GM19468 (cell line): ENCODE results near the gene TOMM34.

Source experiments
- ATAC-seq: cut with Tn5 transposase; IDR thresholded peaks from one replicate; pipeline ENCODE4 v1.9.1; 2021; ENCODE audit warnings: mild to moderate bottlenecking, moderate library complexity, moderate number of reproducible peaks; ENCODE audit not compliant: unreplicated experiment; ENCODE audit errors: extremely low read depth

TOMM34 gene

DNA sequence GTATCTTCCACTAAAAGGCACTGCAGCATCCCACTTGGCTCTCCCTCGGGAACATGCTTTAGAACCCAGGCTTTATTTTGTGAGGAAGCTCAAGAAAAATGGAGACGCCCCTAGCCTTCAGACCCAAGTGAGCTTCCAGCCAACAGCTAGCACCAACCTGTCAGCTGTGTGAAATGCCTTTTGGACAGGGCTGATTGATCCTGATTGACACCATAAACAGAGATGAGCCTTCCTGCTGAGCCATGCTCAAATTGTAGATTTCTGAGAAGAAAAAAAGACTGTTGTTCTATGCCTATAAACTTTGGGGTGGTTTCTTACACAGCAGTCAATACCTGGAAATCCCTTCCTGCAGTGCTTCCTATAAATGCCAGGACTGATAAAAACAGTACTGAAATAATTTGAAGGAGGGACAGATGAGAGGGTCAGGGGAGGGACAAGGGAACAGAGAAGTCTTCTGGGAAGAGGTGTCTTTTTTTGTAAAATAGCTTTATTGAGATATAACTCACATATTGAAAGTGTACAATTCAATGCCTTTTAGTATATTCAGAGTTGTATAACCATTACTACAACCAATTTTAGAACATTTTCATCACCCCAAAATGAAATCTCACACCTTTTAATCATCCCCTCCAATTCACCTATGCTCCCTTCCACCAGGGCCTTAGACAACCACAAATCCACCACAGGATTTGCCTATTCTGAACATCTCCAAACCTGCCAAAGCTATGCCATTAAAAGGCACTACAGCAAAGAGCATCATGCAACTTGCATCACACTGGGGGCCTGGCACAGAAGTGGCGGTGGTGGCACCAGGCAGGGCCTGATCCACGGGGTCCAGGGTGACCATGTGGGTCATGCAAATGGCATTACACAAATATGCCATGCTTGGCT lies 3.4 kb upstream of the TOMM34 start:
- ATAC-seq = no peak

DNA sequence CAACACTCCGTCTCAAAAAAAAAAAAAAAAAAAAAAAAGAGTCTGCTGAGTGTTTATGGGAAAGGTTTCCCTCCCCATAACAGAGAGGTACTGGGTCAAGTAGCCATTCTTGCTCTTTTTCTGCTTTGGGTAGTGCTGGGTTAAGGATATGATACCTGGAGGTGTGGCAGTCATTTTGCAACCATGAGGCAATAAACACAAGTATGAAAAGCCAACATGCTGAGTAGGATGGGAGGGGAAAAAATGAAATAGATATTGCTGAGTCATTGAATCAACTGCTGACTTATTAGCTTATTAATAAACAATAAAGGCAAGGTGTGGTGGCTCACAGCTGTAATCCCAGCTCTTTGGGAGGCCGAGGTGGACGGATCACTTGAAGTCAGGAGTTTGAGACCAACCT lies 2.3 kb upstream of the TOMM34 start:
- no peak for ATAC-seq

DNA sequence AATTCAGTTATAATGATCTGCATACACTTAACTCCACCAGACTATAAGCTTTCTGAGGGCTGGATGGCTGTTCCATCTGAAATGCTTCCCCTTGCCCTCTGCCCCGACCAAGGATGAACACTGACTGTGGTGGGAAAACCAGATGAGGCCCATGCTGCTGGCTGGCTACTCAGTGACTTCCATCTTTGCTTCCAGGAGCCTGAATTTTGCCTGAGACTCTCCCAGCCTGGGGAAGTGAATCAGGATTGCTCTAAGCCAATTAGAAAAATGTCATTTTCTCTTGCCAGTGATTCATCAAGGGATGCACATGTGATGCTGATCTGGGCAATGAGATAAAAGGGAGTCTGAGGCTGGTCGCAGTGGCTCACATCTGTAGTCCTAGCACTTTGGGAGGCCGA lies 1.7 kb upstream of the TOMM34 start:
- ATAC-seq = no peak

DNA sequence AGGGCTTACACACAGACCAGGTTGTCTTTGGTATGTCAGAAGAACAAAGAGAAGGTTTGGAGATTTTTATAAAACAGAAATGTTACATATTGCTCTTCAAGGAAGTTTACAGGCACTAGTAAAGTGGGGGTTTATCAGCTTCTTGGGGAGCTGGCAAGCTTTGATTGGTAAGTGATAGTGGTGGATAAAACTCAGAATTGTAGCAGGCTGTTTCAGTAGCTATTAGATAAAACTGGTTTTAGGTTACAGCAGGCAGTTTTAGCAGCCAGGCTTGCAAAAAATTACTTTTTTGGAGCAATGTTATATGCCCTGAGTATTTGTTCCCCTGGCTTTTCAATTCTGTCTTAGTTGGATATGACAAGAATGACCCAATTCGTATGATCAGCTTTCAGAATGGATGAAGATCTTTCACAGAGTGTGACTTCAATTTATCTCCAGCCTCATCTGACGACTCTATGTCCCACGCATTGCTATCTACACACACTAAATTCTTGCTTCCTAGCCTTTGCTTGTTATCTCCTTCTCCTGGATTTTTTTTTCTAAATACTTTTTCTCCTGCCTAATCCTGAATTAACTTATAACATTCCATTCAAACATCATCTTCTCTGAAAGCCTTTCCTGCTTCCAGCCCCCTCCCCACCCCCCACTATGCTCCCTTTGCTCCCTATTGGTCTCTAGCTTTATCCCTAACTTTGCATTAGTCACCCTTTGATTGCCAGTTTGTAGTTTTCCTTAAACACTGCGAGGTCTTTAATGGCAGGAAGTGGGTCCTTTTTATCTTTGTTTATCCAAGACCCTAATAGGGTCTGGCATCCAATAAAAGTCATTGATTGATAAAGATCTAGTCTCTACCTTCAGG lies 1.0 kb upstream of the TOMM34 start:
- ATAC-seq = no peak

DNA sequence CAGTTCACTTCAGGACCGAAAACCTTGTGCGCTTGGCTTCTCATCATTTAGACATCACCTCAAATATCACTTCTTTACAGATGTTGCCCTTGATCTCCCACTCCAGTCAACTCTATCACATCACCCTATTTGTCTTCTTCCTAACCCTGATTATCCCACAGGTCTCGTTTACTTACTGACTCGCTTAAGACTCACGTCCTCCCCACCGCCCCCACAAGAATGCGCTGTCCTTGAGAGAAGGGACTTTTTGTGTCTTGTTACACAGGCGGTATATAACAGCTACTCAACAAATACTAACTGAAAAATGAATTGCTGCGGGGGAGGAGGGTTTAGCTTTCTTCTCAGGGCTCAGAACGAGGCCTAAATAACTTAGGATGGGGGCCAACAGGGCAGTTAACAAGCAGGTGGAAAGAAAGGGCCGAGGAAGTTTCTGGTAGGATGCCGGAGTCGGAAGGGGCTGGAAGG lies 527 bp downstream of the TOMM34 start:
- ATAC-seq = no peak

DNA sequence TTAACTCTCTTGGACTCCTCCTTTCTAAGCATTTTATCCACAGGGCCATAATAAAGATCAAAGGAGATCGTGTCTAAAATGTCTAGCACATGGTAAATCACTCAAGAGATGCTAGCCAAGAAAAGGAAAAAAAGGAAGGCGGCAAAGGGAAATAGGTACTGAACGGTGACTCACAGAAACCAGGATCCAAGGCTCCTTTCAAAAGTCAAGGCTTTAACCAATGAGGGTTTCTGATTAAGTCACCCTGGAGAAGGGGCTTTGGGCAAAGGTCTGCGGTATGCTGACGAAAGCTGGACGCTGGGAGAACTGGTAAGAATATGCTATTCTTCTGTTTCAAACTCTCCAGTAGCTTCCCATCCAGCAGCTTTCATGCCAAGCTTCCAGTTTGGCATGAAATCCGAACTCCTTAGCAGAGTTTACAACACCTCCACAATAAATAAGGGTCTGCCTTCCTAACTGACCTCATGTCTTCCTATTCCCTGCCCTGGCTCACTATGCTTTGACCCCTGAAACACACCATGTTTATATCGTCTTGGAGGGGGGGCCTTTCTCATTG lies 1.0 kb downstream of the TOMM34 start:
- ATAC-seq = no peak

DNA sequence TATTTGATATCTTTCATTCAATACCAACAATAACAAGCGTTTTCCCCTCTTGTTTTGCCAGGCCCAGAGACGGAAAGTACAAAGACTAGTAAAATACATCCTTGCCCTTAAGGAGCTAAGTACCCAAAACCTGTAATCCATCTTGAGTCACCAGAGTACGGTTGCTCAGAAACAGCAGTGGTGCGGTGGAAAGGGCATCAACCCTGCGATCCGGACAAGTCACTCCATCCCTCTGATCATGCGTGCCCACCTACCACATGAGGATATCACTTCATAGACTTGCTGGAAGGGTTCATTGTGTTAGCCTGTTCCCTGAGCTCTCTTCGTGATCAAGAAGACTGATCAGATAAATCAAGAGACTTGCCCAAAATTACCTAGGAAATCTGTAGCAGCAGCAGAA lies 1.9 kb downstream of the TOMM34 start:
- no peak for ATAC-seq

DNA sequence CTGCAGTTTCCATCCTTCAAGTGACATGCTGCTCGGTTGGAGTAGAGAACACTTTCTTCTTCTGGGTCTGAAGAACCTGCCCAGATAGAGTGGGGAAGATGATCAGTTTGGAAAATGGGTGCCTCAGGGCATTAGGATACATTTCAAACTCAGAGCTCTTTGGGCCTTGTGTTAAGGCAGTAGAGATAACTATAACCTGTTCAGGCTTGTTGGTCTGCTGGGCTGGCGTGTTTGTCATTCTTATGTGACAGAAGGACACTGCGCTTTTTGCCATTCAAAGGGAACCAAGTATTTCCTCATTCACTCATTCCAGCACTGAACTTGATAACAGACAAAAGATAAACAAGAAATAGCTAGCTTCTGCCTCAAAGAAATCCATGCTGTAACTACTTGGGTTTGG lies 3.8 kb downstream of the TOMM34 start:
- no peak for ATAC-seq

DNA sequence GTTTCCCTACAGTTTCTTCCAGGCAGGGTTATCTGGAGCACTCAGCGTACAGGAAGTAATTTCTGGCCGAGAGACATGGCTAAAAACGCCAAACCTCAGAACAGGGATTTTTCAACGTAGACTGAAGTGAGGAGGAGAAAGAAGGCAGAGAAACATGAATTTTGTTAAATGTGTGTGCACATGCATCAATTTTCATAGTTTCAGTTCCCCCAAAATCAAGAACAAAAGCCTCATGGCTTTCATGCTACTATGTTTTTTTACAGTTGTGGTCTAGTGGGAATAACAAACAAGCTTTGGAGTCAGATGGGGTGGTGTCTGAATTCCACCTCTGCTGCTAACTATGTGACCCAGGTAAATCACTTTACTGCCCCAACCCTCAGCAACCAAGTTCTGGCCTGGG lies 4.9 kb downstream of the TOMM34 start:
- no peak for ATAC-seq

DNA sequence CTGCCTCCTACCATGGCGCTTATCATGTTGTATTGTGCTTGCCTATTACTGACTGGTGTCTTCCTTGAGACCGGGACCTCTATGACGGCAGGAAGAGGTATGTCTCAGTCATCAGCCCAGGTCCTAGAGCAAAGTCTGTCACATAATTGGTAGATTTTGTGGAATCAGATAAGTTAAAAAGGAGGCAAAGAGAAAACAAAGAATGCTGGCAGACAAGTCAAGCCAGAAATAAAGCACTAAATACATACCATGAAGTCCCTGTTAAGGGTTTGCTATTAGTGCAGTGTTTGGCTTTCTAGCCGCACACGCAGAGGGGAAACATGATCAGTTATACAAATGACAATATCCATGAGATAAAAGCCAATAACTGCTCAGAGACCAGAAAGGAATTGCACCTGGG lies 6.0 kb downstream of the TOMM34 start:
- ATAC-seq = no peak

DNA sequence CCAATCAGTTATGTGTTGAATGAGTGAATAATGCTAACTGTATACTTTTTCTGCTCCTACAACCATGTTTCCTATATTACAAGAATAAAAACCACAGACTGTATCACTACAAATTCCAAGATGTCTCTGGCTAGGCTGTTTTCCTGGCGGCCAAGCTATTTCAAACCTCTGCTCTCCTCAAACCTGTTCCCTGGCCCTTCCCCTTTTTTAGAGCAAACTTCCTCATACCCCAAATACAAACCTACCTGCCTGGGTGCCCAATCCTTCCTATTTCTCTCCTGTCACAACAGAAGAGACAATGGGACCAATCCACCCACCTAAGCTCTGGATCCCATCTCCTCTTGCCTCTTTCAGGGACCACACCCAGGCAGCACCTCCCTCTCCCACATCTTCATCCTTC lies 7.5 kb downstream of the TOMM34 start:
- no peak for ATAC-seq

DNA sequence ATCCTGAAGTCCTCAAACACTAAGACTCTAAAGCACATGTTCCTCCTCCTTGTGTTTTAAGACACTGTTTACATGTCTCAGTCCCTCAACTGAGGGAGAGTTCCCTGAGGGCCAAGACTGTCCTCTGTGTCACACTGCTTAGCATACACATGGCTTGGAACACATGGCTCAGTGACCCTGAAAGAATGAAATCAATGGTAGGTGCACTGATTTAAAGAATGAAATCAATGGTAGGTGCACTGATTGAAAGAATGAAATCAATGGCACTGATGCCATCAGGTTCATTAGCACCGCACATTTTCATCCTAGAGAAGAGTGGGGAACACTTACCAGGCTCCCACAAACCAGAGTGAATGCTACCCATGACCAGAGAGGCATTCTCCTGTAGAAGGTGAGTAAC lies 9.8 kb downstream of the TOMM34 start:
- ATAC-seq = no peak

DNA sequence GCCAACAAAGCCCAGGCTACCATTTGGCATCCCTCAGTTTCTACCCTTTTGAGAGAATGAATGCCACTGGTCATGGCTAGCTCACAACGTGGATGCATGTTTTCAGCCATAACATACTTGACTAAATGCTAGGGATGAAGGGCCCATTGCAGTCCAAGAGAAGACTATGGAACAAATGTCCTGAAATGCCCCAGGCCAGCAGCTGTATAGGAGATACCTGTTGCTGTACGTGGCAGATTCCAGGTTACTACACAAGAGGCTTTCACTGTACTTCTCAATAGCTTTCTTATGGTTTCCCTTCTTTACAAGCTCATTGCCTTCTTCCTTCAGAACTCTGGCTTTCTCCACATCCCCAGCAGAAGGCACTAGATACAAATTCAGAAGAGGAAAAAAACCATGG lies 11.7 kb downstream of the TOMM34 start:
- no peak for ATAC-seq

DNA sequence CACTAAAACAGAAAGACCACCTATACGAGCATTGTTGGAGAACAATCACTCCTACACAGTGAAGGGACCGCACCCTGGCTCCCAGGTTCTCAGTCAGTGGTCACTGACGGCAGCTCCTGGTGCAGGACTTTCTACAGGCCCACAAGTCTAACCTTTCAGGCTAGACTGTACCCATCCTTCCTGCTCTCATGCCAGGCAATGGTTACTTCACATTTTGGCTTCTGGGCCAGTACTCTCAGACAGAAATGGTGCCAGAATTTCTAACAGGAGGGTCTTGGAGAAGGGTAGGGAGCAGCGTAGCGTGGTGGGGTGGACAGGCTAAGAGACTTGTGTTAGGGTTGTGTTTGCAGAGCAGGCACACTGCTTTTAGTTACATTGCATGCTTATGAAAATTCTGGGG lies 12.1 kb downstream of the TOMM34 start:
- no peak for ATAC-seq

DNA sequence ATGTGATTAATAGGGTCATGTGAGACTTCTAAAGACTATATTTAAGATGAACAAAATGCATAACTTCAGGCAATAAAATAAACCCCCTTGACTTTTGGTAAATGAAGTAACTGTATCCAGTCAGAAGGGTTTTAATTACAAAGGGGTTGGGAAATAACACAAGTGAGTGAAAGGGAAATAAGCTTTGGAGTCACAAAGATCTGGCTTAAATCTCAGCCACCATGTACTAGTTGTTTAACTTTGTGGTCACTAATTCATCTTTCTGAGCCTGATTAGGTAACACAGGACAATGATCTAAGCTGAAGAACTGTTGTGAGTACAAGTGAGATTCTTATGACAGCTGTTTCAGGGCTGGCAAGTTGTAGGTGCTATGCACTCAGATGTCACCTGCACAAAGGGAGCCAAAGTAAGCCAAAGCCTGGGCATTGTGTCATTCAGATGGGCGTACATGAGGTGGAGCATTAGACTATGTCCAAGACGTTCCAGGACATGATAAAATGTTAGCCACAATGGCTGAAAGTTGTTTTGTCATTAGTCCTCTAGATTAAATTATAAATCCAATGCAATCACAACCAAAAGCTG lies 13.8 kb downstream of the TOMM34 start:
- ATAC-seq = no peak

DNA sequence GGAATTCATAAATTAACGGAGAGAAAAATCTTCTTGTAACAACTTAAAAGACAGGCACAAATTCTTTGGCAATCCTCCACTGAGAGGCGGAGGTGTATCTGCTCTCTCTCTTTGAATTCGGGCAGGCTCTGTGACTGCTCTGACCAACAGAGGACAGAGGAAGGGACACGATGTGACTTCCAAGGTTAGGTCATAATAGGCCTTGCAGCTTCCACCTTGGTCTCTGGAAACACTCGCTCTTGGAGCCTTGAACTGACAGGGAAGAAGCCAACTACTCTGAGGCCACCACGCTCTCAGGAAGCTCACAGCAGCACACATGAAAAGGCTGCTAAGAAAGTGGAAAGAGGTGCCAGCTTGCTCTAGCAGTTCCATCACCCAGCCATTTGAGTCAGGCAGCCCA lies 14.9 kb downstream of the TOMM34 start:
- ATAC-seq = no peak

DNA sequence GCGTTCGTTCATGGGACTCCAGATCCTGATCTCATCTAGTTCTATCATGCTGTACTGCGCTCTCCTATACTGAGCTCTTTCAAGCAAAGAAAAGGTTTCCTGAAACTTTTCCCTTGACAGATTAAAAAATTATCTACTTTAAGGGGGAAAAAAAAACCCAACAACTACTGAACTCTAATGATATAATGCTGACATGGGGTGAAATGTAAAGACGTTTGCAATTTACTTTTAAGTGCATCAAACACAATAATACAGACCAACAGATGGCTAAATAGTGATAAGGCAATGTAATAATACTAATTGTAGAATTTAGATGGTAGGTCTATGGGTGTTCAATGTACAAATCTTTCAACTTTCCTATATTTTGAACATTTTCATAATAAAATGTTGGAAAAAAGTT lies 16.4 kb downstream of the TOMM34 start:
- ATAC-seq = no peak

DNA sequence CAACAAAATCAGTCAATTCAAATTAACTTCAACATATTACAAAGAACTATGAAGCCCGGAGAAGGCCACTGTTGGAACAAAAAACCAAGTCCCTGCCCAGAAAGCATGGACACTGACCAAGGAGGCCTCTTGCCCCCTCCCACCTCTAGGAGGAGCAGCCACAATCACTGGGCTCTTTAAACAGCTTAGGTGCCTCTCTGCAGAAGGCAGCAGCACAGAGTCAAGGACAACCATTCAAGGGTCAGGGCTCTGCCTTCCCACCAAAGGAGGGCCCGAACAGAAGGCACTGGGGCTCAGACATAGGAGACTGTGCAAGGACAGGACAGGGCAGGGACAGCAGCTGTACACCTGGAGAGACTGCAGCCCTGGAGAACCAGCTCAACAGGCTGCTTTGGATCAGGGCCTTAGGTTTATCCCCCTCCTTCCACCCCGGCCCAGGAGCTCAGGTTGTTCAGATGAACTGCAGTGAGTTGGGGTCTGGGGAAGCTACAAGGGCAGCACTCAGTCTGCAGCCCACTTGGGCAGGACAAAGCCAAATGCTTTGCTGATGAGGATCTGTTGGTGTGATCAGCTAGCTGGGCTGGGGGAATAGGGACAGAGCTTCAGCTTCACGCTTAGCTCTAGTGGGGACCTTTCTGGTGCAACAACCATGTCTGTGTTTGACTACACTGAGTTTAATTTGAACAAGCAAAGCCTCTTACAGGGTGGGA lies 17.8 kb downstream of the TOMM34 start:
- ATAC-seq = no peak

DNA sequence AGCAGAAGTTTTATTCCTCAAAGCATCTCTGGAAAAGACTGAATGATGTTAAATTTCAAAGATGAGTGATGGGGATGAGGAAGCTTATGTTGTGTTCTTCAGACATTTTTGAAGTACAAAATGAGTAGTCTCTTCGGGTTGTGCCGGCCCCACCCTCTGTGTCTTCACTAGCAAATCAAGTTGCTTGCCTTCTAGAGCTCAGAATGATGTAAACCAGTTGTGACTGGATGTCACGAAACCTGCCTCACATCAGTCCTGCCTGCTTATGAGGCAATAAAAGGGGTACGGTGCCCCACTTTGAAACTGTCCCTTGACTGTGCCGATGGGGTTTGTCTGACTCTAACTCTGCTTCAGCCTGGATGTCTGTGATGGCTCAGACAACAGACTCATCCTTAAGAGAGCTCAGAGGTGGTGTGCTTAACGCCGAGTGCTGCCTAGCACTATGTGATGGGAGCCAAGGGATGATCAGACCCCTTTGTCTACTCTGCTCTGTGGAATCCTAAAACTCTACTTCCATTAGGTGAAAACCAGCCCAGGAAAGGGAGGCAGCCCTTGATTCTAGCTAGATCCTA lies 19.0 kb downstream of the TOMM34 start:
- ATAC-seq = no peak

DNA sequence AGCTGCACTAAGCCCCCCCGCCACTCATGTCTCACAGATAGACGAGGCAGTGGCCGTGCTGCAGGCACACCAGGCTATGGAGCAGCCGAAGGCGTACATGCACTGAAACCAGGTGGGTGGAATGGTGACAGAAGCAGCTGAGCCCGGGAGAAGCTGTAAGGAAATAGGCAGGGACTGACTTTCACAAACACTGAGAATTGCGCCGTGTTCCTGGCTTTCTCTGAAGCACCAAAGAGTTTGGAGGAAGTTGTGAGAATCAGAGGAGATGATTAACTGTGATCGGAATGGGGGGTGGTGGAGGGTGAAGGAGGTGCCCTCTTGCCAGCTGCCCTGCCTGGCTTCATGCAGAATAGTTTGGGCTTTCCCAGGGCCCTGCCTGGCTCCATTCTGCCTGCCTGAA lies 21.6 kb downstream of the TOMM34 start:
- ATAC-seq = no peak
